NCI-H82 treated with DMSO at 0.1 percent for 48 hours (cell line): Measurements from ENCODE around the gene CABCOCO1.

Experiments used
- DNase-seq: peaks from one replicate; lab custom pipeline; 2025; ENCODE audit not compliant: unreplicated experiment; lab: John Stamatoyannopoulos, UW

The CABCOCO1 gene

DNA sequence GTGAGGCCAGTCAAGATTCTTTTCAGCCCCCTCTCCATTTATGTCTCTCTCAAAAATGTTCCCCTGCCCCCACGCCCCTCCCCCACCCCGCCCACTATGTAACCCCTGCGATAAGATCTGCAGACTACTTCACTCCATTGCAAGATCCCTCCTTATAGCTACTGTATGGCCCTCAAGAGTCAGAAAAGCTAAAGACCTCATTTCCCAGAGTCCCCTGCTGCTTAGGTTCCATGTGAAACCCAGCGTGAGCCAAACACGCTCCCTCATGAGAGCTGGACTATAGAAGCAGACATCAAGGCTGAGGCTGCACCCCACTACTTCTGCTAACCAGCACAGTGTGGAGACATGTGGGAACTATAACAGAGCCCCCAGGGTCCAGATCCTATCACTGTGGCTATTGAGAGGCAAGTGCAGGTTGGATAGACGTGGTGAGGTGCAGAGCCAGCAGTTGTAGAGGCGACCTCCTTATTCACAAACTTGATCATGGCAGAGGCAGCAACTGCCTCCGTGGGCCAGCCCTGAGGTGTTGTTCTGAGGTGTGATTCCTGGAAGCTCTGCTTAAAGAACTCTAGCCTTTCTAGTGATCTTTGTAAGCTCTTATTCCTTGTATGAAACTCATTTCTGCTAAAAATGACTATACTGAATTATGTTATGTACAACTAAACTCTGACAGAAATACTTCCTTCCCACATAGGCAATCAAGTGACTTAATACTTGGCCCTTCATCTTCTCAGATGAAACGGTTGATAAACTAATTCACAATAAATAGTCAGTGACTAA is 121.8 kb downstream of the CABCOCO1 start:
- DNase-seq, result no peak

DNA sequence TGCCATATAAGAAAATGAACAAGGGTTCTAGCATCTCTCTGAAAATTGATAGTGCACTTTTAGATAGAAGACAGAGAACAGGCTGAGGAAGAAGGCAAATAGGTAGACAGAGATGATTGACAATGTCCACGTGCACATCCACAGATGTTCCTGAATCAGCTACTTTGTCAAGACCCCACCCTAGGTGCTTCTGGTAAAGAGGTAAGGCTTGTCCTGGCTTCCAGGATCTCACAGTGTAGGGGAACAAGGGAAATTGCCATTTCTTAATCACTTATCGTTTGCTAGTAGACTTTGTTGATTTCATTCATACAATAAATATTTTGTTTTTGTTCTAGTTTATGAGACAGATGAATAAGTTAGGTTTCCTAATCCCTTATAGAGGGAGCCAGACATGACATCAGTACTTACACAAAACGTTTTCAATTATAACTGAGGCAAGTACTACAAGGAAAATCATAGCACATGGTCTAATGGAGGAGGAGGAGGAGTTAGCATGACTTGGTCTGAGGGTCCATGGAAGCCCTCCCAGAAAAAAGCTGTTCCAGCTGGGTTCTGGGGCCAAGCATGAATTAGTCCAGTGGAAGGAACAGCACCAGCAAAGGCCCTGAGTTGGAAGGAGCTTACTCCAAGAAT is 122.9 kb downstream of the CABCOCO1 start:
- DNase-seq, result no peak

DNA sequence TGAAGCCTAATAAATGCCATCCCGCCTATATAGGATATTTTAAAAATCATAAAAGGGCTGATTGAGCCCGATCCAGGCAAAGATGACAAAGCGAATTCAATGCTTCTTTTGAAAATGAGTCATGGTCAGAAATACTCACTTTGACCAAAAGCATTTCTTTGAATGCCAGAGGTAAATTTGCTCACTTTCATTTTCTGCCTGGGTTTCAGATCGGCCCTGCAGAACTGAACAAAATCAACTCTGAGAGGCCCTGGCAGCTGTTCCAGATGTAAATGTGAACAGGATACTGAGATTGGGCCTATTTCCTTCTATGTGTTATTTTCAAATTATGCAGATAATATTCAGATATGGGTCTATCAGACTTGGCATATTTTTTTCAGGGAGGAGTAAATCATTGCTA is 124.0 kb downstream of the CABCOCO1 start:
- DNase-seq, result no peak

DNA sequence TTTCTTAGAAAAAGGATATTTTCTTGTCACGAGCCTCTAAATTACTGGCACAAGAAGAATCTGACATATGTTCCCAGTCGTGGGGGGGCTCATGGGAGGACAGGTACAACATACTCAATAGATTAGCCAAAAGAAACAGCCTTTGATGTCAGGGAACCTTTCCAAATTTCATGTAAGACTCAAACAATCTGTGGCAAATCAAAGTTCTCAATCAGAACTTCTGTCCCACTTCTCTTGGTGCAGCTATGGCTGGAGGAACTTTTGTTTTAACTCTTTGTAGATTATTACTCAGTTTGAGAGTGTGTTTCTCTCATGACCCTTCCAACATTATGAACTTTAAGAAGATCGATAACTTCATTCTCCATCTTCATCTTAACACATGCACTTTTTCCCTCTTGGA is 124.4 kb downstream of the CABCOCO1 start:
- no peak for DNase-seq

DNA sequence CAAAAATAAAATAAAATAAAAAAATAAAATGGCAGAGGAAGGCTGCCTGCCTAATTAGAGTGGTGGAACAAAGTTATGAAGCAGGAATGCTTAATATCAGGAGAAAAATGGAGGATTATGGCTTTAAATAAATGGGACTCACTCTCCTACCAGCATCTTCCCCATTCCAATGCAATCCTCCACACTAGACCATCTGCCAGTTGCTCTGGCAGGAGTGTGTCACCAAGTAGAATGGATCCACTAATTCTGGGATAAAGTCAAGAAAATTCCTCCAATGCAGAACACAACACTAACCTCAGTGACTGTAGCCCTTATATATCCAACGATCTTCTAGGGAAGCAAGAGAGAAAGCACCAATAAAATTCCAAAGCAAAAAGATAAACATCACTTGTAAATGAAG is 126.3 kb downstream of the CABCOCO1 start:
- no peak for DNase-seq

DNA sequence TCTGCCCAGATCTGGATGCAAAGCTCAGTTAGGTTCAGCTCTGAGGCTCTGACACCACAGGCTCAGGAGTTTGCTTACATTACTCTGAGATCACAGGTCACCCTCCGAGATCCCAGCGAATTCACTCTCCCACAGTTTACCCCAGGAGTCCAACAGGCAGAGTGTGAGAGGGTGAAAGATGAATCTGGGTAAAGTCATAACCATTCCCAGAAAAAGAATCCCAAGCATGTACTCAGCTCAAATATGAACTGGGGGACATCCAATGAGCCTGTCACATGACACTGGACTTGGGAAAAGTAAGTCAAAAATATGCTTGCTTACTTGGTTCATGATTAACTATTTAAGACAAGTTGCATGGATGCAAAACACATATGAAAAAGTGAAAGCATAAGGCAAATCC is 128.5 kb downstream of the CABCOCO1 start:
- DNase-seq, result no peak

DNA sequence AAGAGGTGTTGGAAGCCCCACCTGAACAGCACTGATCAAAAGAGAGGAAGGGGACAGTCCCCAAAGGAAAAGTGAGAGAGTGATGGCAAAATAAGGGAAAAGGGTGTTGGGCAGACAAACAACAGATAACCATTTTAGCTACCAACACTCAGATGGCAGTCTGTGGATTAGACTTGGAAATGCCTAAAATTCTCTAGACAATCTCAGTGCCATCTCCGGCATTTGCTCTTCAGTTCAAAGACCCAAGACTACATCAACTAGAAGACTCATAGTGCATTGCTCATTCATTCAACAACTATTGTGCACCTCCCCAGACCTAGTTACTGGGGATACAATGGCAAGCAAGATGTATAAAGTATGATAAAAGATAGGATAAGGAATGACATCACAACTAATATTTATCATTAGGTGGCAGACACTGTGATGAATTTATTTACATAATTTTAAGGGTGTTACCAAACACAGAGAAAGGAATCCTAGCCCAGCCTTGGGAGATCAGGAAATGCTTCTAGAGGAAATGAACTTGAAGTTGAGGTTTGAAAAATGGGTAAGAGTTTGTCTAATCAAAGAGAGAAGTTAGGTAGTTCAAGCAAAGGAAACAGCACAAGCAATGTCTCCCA is 129.5 kb downstream of the CABCOCO1 start:
- no peak for DNase-seq

DNA sequence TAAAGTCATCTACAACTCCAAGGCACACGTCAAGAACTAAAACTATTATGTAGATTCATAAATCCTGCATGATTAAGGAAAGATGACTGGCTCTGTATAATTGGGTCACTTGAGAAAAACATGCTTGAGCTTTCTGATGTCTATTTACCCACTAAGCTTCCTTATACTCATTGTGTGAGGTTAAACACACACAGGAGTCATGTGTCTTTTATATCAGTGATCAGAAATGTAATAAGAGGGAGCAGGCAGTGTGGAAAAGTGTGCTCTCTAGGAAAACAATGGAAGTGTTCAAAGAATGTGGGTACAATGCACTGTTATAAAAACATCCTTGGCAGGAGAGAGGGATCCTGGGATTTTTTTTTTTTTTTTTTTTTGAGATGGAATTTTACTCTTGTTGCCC is 130.2 kb downstream of the CABCOCO1 start:
- no peak for DNase-seq

DNA sequence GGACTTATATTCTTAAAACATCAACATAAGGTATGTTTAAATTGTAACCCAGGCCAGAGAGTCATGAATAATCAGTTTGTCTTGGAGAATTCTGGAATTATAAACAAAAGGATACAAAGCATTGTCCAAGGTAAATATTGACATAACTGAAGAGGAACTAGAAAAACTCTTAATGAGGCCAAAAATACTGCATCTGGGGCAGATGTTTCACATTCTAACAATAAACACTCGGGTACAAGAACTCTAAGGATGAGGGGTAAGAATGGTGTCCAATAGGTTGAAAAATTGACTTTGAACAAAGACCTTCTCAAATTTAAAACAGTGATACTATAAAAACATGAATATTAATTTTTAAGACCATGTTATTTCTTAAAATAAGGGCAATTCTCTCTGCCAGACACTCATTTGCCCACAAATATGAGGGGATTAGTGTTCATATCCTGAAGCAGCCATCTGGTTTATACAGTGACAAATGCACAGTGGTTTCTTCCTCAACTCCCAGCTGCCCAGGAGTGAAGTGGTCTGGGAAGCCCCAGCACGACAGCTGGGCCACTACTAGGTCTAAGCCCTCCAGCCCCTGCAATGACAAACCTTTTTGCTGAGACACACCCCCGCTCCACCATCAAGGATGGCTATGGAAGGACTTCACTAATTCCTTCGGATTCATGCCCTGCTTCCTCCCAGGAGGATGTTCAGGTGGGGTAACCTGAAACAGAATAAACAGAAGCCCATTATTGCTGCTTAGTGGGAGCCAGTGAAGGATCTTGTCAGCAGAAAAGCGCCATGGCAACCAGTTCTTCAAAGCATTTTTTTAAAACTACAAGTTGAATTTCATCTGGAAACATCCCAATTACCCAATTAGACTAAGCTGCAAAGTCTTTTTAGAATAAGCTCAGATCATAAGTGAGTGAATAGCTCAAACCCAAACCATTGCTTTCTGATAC is 131.3 kb downstream of the CABCOCO1 start:
- DNase-seq, result peak; percentile 35

DNA sequence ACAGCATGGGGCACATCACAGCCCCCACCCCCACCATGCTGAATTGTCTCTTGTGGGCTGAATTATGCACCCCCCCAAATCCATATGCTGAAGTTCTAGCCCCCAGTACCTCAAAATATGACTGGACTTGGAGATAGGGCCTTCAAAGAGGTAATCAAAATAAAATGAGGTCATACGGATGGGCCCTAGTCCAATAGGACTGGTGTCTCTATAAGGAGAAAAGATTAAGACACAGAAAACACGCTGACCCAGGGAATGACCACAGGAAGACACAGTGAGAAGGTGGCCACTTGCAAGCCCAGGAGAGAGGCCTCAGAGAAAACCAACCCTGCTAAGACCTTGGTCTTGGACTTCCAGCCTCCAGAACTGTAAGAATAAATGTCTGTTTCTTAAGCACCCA is 132.4 kb downstream of the CABCOCO1 start:
- DNase-seq, result no peak

DNA sequence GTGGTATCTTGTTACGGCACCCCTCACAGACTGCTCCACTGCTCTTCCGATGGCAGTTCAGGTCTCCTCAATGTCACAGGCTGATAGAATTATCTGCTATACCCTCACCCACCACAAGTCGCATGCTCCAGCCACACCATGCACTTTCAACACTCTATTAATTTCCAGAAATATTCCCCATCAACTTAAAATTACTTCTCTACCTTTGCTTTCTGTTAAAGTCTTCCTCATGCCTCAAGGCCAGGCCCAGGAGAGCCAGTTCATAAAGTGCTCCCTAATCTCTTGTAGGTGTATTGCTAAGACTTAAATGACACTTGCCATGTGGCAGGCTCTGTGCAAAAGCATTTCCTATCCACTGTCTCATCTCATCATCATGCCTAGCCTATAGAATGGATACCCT is 132.8 kb downstream of the CABCOCO1 start:
- no peak for DNase-seq

DNA sequence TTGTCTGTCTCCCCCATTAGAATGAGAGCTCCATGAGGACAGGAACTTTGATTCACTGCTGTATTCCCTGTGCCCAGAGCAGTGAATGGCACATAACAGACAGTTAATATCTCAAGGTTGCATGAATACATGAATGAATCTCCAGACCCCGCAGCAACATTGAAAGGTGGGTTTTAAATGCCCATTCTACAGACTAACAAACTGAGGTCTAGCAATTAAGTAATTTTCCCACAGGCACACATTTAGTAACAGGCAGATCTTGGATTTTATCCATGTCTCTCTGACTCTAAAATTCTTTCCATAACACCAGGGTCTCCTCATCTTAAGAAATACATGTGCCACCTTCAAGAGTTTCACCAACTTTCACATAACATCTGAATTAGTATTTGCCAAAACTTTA is 134.1 kb downstream of the CABCOCO1 start:
- DNase-seq, result no peak

DNA sequence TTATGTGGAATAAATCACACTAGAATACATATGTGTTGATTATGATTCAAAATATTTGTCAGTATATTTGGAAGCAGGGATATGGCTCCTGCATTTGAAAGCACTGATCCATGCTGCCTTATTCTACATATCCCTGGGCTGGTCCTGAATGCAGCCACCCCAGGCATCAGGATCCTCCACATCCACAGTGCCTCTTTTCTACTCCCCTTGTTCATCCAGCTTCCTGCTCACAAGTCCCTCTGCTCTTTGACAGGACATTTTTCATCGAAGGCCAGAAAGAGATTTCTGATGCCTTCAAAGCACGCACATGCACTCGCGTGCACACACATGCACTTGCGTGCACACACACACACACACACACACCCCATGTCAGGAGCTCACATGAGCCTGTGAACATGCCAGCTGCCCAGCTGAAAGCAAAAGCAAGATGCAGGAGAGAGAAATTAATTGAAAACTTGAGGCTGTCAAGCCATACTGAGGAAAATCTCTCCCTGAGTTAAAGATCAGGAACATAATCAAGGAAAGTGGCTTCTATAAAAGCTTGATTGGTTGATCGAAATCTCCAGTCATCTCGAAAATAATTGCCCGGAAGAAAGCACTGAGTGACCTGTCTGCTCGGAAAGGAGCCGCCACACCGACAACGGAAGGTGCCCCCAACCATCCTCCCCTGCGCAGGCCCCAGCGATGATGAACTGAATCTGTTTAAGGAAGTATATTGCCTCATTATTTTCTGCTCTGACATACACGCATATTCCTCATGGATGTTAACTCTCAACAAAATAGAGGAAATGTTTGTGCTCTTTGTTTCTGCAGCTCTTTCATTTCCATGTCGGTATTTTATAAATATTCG is 134.8 kb downstream of the CABCOCO1 start:
- no peak for DNase-seq

DNA sequence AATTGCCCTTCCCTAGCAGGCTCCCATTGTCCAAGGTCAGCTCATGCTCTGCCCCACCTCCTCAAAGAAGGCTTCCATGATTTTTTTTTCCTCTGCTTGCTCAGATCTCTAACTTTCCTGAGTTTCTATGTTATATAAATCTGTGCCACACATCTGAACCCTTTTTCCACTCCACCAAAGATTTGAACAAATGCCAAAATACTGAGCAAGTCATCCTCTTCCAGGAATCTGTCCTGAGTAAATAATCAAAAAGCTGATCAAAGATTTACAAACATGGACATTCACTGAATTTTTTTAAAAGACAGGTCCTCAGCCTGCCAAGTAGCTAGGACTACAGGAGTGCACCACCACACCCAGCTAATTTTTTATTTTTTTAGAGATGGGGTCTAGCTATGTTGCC is 136.0 kb downstream of the CABCOCO1 start:
- no peak for DNase-seq

DNA sequence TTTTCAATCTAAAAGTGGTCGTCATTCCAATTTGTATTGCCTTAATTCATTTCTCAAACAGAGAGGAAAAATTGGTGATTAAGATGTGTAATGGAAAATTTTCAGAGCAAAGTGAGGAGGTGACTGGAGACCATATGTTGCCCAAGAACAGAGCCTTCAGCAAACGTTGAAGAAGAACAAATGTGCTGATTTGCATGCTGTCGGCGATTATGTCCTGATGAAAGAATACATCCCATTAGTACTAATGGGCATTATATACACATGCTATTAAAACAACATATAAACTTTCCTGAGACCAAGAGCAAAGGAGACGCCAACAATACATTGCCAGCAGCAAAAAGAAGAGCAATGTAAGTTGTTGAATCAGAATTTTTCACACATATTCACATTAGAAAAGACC is 138.8 kb downstream of the CABCOCO1 start:
- no peak for DNase-seq

DNA sequence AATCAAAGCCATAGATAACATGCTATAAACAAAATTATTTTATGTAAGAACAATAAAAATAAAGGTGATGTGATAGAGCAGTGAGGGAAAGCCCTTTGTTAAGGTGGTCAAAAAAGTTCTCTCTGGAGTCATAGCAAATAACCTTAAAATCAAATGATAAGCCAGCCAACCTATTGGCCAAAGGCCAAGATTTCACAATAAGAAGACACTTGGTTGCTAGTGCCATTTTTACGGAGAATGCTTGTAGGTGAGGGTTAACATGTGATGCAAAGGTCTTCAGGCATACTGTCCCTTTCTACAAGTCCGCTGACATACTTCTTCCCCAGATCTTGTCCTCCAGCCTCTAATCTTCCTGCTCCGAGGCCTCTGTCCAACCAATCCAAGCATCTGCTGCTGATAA is 140.5 kb downstream of the CABCOCO1 start:
- DNase-seq, result no peak

DNA sequence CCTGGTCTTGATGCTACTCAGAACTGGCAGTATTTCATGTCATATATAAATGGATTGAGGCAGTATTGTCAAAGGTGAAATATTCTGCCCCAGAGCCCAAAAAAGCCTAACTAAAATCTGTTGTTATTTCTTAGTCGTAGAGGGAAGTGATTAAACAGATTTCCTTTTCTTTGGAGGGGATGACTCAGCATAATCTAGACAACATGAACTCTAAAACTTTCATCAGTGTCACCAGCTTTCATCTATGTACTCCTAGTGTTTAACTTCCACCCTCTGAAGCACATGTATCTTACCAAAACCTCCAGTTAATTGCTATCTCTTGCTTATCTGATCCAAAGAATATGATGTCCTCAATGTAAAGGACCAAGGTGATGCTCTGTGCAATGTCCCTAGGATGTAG is 141.7 kb downstream of the CABCOCO1 start:
- DNase-seq, result no peak

DNA sequence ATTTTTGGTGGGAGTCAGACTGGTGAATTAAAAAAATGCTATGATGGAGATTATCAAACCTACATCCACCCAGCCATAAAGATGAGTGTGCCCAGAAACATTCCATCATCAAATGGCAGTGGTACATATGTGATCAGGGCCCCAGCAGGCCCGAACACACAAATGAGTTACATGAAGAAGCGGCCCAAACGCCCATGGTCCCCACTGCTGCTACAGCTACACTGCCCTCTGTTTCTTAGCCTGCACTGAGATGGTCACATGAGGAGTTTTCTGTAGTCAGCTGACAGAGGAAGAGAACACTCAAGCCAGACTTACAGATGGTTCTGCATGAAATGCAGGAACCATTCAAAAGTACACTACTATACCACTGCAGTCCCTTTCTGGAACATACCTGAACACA is 142.4 kb downstream of the CABCOCO1 start:
- DNase-seq, result no peak

DNA sequence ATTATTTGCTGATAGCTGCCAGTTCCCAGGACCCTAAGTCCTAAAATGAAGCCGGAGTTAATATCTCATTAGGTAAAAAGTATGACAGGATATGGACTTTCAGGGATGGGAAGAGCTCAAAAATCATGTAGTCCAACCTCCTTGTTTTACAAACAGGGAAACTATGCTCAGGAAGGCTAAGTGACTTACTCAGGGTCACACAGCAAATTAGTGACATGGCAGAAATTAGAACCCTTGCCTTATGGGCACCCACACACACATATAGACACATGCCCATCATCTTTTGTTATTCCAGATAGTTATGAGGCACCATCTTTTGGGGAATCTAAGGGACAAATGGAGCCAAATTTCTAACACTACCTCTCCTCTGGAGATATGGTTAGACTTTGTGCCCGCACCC is 147.5 kb downstream of the CABCOCO1 start:
- DNase-seq, result no peak

DNA sequence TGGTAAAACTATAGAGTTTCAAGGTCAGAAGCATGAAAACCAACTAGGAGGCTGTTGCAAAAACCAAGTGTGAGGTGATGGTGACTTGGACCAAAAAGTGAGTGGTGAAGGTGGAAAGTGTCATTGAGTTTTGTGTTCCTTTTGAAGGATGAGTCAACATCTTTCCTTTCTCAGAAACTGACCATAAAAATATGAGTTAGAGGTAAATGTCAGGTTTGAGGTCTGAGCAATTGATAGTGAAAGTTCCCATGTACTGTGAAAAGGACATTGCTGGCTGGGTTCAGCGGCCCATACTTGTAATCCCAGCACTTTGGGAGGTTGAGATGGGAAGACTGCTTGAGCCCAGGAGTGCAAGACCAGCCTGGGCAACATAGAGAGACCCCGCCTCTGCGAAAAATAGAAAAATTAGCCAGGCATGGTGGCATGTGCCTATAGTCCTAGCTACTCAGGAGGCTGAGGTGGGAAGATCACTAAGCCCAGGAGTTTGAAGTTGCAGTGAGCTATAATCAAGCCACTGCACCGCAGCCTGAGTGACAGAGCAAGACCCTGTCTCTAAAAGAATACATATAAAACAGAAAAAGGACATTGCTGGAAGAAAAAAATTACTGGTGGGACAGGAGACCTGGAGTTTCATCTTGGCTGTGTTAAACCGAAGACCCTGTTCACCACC is 149.5 kb downstream of the CABCOCO1 start:
- DNase-seq, result no peak
